GM11168 (cell line): ENCODE measurements around the gene TBX2.

Experiments
- in situ Hi-C: fragments of 300-500 bp; cut with MboI; formaldehyde crosslinking; loops from one replicate; pipeline ENCODE4 v1.12.0; 2022; ENCODE audit warnings: low sequenced_read_pairs; ENCODE audit not compliant: unreplicated experiment

Gene TBX2

GRCh38 chr17:61443475-61443882 lies 43.8 kb downstream of the TBX2 start:
- in situ Hi-C loops, result loop anchor here (25.0 kb wide), 1 partner anchor 394 kb away; no protein-coding TSS in a partner anchor

GRCh38 chr17:61444075-61444474 lies 44.4 kb downstream of the TBX2 start:
- in situ Hi-C loops, result loop anchor here (25.0 kb wide), 1 partner anchor 393 kb away; no protein-coding TSS in a partner anchor

GRCh38 chr17:61444831-61445230 lies 45.2 kb downstream of the TBX2 start:
- in situ Hi-C loops, result loop anchor here (25.0 kb wide), 1 partner anchor 392 kb away; no protein-coding TSS in a partner anchor

- in situ Hi-C loops, result loop anchor here (25.0 kb wide), 1 partner anchor 390 kb away; no protein-coding TSS in a partner anchor
Measured at GRCh38 chr17:61447358-61447757, 47.7 kb downstream of the TBX2 start.

GRCh38 chr17:61448042-61448441 lies 48.4 kb downstream of the TBX2 start:
- in situ Hi-C loops, result loop anchor here (25.0 kb wide), 1 partner anchor 389 kb away; no protein-coding TSS in a partner anchor

- in situ Hi-C loops, result loop anchor here (25.0 kb wide), 1 partner anchor 388 kb away; no protein-coding TSS in a partner anchor
Measured at GRCh38 chr17:61449140-61449539, 49.5 kb downstream of the TBX2 start.

GRCh38 chr17:61449707-61450640 lies 50.3 kb downstream of the TBX2 start:
- in situ Hi-C loops, result loop anchor here (25.0 kb wide), 1 partner anchor 387 kb away; no protein-coding TSS in a partner anchor

- in situ Hi-C loops, result no loop called here
Measured at GRCh38 chr17:61450641-61451537, 51.2 kb downstream of the TBX2 start.

GRCh38 chr17:61451538-61452300 lies 52.1 kb downstream of the TBX2 start:
- in situ Hi-C loops, result no loop called here

GRCh38 chr17:61452301-61453290 lies 53.0 kb downstream of the TBX2 start, which contains the start of gene TBX4:
Gene TBX4, plus strand, starts transcription at chr17:61452422. Its CDS starts 4,069 bp downstream, at chr17:61456491.
- in situ Hi-C loops, result no loop called here

- in situ Hi-C loops, result no loop called here
Measured at GRCh38 chr17:61453566-61454380, 54.1 kb downstream of the TBX2 start.

GRCh38 chr17:61454381-61455323 lies 55.0 kb downstream of the TBX2 start:
- in situ Hi-C loops, result no loop called here

- in situ Hi-C loops, result no loop called here
Measured at GRCh38 chr17:61455324-61456060, 55.8 kb downstream of the TBX2 start.

GRCh38 chr17:61456061-61456681 lies 56.5 kb downstream of the TBX2 start:
- in situ Hi-C loops, result no loop called here

- in situ Hi-C loops, result no loop called here
Measured at GRCh38 chr17:61456688-61457225, 57.1 kb downstream of the TBX2 start.
